IMR-90 (cell line): ENCODE results near the gene TMEM54. TPM values are rescaled to one million over a fixed set of nuclear protein-coding genes. Genes with fewer than 3 reads are reported as not detected.

Source experiments
- ATAC-seq: fragments of 200-7000 bp; cut with Tn5 transposase; 2 replicates; pipeline ENCODE4 v1.9.1; 2020; ENCODE audit warnings: low read depth, mild to moderate bottlenecking, moderate library complexity
- BruUV-seq: library from RNA; stranded (reverse); fragments of 400-500 nt; replicated peaks from 2 replicates; lab custom pipeline; 2021; lab: Mats Ljungman, UMichigan
- CTCF ChIA-PET: fragments of 300-600 bp; formaldehyde crosslinking; extraction: SDS; loops from one replicate; lab custom pipeline; 2021; ENCODE audit warnings: antibody characterized with exemption; lab: Yijun Ruan, JAX
- POLR2A ChIA-PET: fragments of 300-600 bp; sonication (Branson Sonifier 250); formaldehyde crosslinking; loops from one replicate; lab custom pipeline; 2022; ENCODE audit warnings: antibody characterized with exemption; ENCODE audit not compliant: unreplicated experiment; lab: Charles Lee
- DNase-seq: peaks from one replicate; pipeline ENCODE4 v3.0.0; 2013
- H2AFZ ChIP-seq: replicated peaks from 2 replicates; pipeline ENCODE3; 2013; ENCODE audit warnings: low read length, mild to moderate bottlenecking; ENCODE audit not compliant: poor library complexity
- H2AK5ac ChIP-seq: 2 replicates; pipeline ENCODE4 v1.6.1; 2013; ENCODE audit warnings: low read depth, low read length, inconsistent platforms
- H2AK9ac ChIP-seq: replicated peaks from 2 replicates; pipeline ENCODE3; 2013; ENCODE audit warnings: mild to moderate bottlenecking, low read depth, low read length, moderate library complexity; ENCODE audit not compliant: poor library complexity
- H2BK120ac ChIP-seq: 2 replicates; pipeline ENCODE4 v1.6.1; 2013; ENCODE audit warnings: low read depth, low read length, inconsistent platforms
- H2BK15ac ChIP-seq: 3 replicates; pipeline ENCODE4 v1.6.1; 2013; ENCODE audit warnings: low read depth, low read length, inconsistent platforms
- H2BK20ac ChIP-seq: 2 replicates; pipeline ENCODE4 v1.6.1; 2013; ENCODE audit warnings: low read depth, mild to moderate bottlenecking, inconsistent platforms, low read length, moderate library complexity
- H2BK5ac ChIP-seq: 2 replicates; pipeline ENCODE4 v1.6.1; 2013; ENCODE audit warnings: mild to moderate bottlenecking, low read depth, low read length, inconsistent platforms; ENCODE audit not compliant: poor library complexity, severe bottlenecking
- H3K14ac ChIP-seq: replicated peaks from 2 replicates; pipeline ENCODE4 v1.6.1; 2013; ENCODE audit warnings: low read depth, low read length, inconsistent platforms
- H3K18ac ChIP-seq: 2 replicates; pipeline ENCODE4 v1.6.1; 2013; ENCODE audit warnings: low read depth, low read length, control low read depth
- H3K23ac ChIP-seq: 2 replicates; pipeline ENCODE4 v1.6.1; 2013; ENCODE audit warnings: low read depth, low read length, inconsistent platforms
- H3K27ac ChIP-seq: 2 replicates; pipeline ENCODE4 v1.5.1; 2013; ENCODE audit warnings: mild to moderate bottlenecking, control low read depth, low read length; ENCODE audit not compliant: insufficient read depth
- H3K27me3 ChIP-seq: 2 replicates; pipeline ENCODE4 v1.6.1; 2013; ENCODE audit warnings: low read length; ENCODE audit not compliant: control insufficient read depth, insufficient read depth
- H3K36me3 ChIP-seq: 2 replicates; pipeline ENCODE4 v1.6.1; 2013; ENCODE audit warnings: low read length, mixed read lengths; ENCODE audit not compliant: control insufficient read depth, insufficient read depth
- H3K4ac ChIP-seq: 2 replicates; pipeline ENCODE4 v1.6.1; 2013; ENCODE audit warnings: low read depth, low read length, inconsistent platforms
- H3K4me1 ChIP-seq: 2 replicates; pipeline ENCODE4 v1.6.1; 2013; ENCODE audit warnings: low read length, mixed read lengths; ENCODE audit not compliant: control insufficient read depth, insufficient read depth
- H3K4me2 ChIP-seq: 2 replicates; pipeline ENCODE4 v1.6.1; 2013; ENCODE audit warnings: low read depth, mild to moderate bottlenecking, control low read depth, low read length, moderate library complexity
- H3K4me3 ChIP-seq: 2 replicates; pipeline ENCODE4 v1.5.1; 2013; ENCODE audit warnings: low read depth, mild to moderate bottlenecking, control low read depth, low read length, moderate library complexity; ENCODE audit not compliant: insufficient read depth
- H3K56ac ChIP-seq: 2 replicates; pipeline ENCODE4 v1.6.1; 2013; ENCODE audit warnings: low read length, inconsistent platforms; ENCODE audit not compliant: insufficient read depth; ENCODE audit errors: extremely low read depth
- H3K79me1 ChIP-seq, 2 experiments: 2 replicates each; pipeline ENCODE4 v1.6.1; 2013; ENCODE audit warnings: low read length in 2 of 2, inconsistent platforms in 1 of 2, low read depth in 1 of 2
- H3K9ac ChIP-seq: 2 replicates; pipeline ENCODE4 v1.6.1; 2013; ENCODE audit warnings: low read depth, low read length, control low read depth
- H3K9me1 ChIP-seq: 2 replicates; pipeline ENCODE4 v1.6.1; 2013; ENCODE audit warnings: low read length, inconsistent platforms; ENCODE audit not compliant: insufficient read depth
- H3K9me3 ChIP-seq: 2 replicates; pipeline ENCODE4 v1.6.1; 2013; ENCODE audit warnings: low read length; ENCODE audit not compliant: control insufficient read depth, insufficient read depth
- H4K20me1 ChIP-seq: 2 replicates; pipeline ENCODE4 v1.6.1; 2013; ENCODE audit warnings: low read length, inconsistent platforms; ENCODE audit not compliant: insufficient read depth
- H4K5ac ChIP-seq: 2 replicates; pipeline ENCODE4 v1.6.1; 2013; ENCODE audit warnings: mild to moderate bottlenecking, low read depth, low read length, control low read depth
- H4K8ac ChIP-seq, 2 experiments: 2 replicates each; pipeline ENCODE4 v1.6.1; 2013; ENCODE audit warnings: low read depth in 2 of 2, low read length in 2 of 2, control low read depth in 1 of 2, inconsistent platforms in 1 of 2
- H4K91ac ChIP-seq: 2 replicates; pipeline ENCODE4 v1.6.1; 2013; ENCODE audit warnings: low read depth, low read length, inconsistent platforms; ENCODE audit not compliant: insufficient read depth
- BHLHE40 ChIP-seq: fragments of 150-350 bp; IDR thresholded peaks from 2 replicates; pipeline ENCODE4 v1.6.1; 2016; ENCODE audit warnings: mild to moderate bottlenecking, low read depth, low read length
- CHD1 ChIP-seq: IDR thresholded peaks from 2 replicates; pipeline ENCODE4 v1.6.1; 2012; ENCODE audit warnings: low read depth, low read length, improper control_type of control experiment
- FOS ChIP-seq: fragments of 150-350 bp; IDR thresholded peaks from 2 replicates; pipeline ENCODE4 v1.6.1; 2016; ENCODE audit warnings: low read depth, low read length
- MAZ ChIP-seq: IDR thresholded peaks from 2 replicates; pipeline ENCODE4 v1.6.1; 2012; ENCODE audit warnings: low read depth, mild to moderate bottlenecking, low read length, improper control_type of control experiment, moderate library complexity, borderline replicate concordance
- MXI1 ChIP-seq: IDR thresholded peaks from 2 replicates; pipeline ENCODE4 v1.6.1; 2012; ENCODE audit warnings: low read depth, mild to moderate bottlenecking, low read length, moderate library complexity, borderline replicate concordance
- NFE2L2 ChIP-seq: fragments of 150-350 bp; IDR thresholded peaks from 2 replicates; pipeline ENCODE4 v1.6.1; 2016; ENCODE audit warnings: low read depth, mild to moderate bottlenecking, low read length
- RAD21 ChIP-seq: IDR thresholded peaks from 2 replicates; pipeline ENCODE4 v1.6.1; 2012; ENCODE audit warnings: low read length, improper control_type of control experiment
- RCOR1 ChIP-seq: IDR thresholded peaks from 2 replicates; pipeline ENCODE4 v1.6.1; 2012; ENCODE audit warnings: mild to moderate bottlenecking, low read length, improper control_type of control experiment; ENCODE audit not compliant: insufficient replicate concordance
- RFX5 ChIP-seq: IDR thresholded peaks from 2 replicates; pipeline ENCODE4 v1.8.0; 2012; ENCODE audit warnings: low read depth, mild to moderate bottlenecking, low read length, moderate library complexity
- SMC3 ChIP-seq: fragments of 150-350 bp; IDR thresholded peaks from 2 replicates; pipeline ENCODE4 v1.6.1; 2016; ENCODE audit warnings: low read depth, mild to moderate bottlenecking, antibody characterized with exemption, low read length, moderate library complexity
- WGBS, 2 experiments: methylation state at CpG; one replicate each; pipeline versions ENCODE4 v1.1.5 to v1.1.7; 2013; ENCODE audit warnings: missing lambda C conversion rate in 2 of 2; ENCODE audit not compliant: insufficient read length in 1 of 2; ENCODE audit errors: extremely low coverage in 2 of 2; 5-methylcytosine and 5-hydroxymethylcytosine counted together
- dilution Hi-C: fragments of 300-500 bp; cut with HindIII; formaldehyde crosslinking; loops from one replicate; pipeline ENCODE4 v1.14.3; 2018; ENCODE audit warnings: low sequenced_read_pairs; ENCODE audit not compliant: unreplicated experiment
- in situ Hi-C: fragments of 300-500 bp; cut with MboI; formaldehyde crosslinking; loops from 3 replicates; pipeline ENCODE4 v1.14.3; 2019; ENCODE audit warnings: low sequenced_read_pairs, inconsistent platforms, mixed read lengths
- intact Hi-C: fragments of 100-400 bp; cut with micrococcal nuclease; formaldehyde crosslinking; loops from 2 replicates; pipeline ENCODE4 v1.10.0; 2022
- polyA plus RNA-seq, 3 experiments: library from polyadenylated mRNA; depleted of rRNA; stranded (reverse); fragments of >200 nt; gene quantifications; 2 replicates each; pipeline ENCODE4 v1.2.3, GENCODE V29; 2012; ENCODE audit warnings: low replicate concordance in 1 of 3
- total RNA-seq: library from RNA; depleted of rRNA; stranded (reverse); fragments of >200 nt; gene quantifications from 2 replicates; pipeline ENCODE4 v1.2.3, GENCODE V29; 2012
- TF ChIP-seq, protein P1 (sequence below): fragments of 150-350 bp; IDR thresholded peaks from 2 replicates; pipeline ENCODE4 v1.6.1; 2016; ENCODE audit warnings: low read depth, mild to moderate bottlenecking, low read length, moderate library complexity, borderline replicate concordance

The TMEM54 gene
- total and polyA plus RNA-seq, 2 of the 4 experiments (the other 2 are of a cell fraction) = 25.5 to 75.2 TPM

DNA sequence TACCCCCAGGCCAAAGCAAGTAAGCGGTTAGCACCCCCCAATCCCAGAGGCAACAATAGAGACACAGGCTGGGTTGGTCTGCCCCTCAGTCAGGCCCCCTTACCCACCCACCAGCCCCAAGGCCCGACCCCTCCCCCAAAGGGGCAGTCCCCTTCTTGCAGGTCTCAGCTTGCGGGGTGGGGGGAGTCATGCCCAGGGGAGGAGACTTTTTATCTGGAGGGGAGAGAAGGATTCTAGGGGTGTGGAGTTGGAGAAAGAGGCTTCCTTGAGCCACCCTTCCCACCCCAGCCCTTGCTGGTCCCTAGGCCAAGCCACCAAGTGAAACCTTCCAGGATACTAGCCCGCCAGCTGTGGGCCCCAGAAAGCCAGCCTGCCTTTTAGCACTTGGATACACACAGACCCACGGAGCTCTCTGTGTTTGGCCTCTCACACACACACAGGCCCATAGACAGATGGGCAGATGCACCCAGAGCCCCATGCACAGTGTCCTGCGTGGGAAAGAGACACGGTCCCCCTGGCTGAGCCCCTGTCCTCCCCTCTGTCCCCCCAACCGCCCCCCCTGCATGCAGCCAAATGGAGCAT lies 7.1 kb downstream of the TMEM54 start:
- Histone ChIP-seq H4K91ac (no peak overlapping the region), H3K4me1 (no peaks in the 10 kb centered on the region; the same call in 1 of the 2 replicates), H2AFZ (peak overlapping the region; percentile 69), H3K9me1 (0 out of 2 replicates have a peak, but pooled peaks cover 6% of the 10 kb centered on the region), H3K27me3 (peaks cover 28% of the 10 kb centered on the region), H2AK9ac (peak overlapping the region; percentile 52), H2BK15ac (no peak overlapping the region), H3K27ac (no peak overlapping the region), H2BK120ac (no peak overlapping the region), H3K4me2 (no peak overlapping the region), H3K23ac (no peak overlapping the region), H2AK5ac (no peak overlapping the region), H3K9me3 (peaks cover 2% of the 10 kb centered on the region; the same call in 1 of the 2 replicates), H3K36me3 (peaks cover 1% of the 10 kb centered on the region; the same call in 1 of the 2 replicates), H3K9ac (no peak overlapping the region), H2BK5ac (no peak overlapping the region), H3K14ac (no peak overlapping the region), H2BK20ac (no peak overlapping the region), H3K4ac (no peak overlapping the region), H3K56ac (no peak overlapping the region), H3K79me1 (no peaks in the 10 kb centered on the region), H3K4me3 (no peak overlapping the region), H3K18ac (no peak overlapping the region), H4K20me1 (no peaks in the 10 kb centered on the region), H4K5ac (no peak overlapping the region), H4K8ac (no peak overlapping the region)
- dilution Hi-C loops = no loop called here
- no TSS peak for BruUV-seq
- CTCF ChIA-PET = interaction anchor here (0.6 to 1.0 kb wide), 2 partner anchors 59 to 374 kb away, joined by 5 to 6 read pairs; no protein-coding TSS in a partner anchor
- POLR2A ChIA-PET = no interaction called here
- TF ChIP-seq MXI1 (no peak), SMC3 (no peak), BHLHE40 (no peak), RAD21 (no peak), RCOR1 (no peak), RFX5 (no peak), FOS (no peak), NFE2L2 (no peak), MAZ (no peak), CHD1 (no peak)
- TF ChIP-seq, protein P1, sequence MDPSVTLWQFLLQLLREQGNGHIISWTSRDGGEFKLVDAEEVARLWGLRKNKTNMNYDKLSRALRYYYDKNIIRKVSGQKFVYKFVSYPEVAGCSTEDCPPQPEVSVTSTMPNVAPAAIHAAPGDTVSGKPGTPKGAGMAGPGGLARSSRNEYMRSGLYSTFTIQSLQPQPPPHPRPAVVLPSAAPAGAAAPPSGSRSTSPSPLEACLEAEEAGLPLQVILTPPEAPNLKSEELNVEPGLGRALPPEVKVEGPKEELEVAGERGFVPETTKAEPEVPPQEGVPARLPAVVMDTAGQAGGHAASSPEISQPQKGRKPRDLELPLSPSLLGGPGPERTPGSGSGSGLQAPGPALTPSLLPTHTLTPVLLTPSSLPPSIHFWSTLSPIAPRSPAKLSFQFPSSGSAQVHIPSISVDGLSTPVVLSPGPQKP = no peak
- DNase-seq (no peak), ATAC-seq (no peak)
- 100% methylated on average over 1 of the region's 8 CpGs; no CpG with 5 or more reads in 1 of the 2 experiments for WGBS, 2 experiments
- in situ Hi-C loops = no loop called here
- intact Hi-C loops = no loop called here
